Measurements from ENCODE around the gene REEP2.

REEP2 gene

GRCh38 chr5:138440159-138441073 is 1.6 kb downstream of the REEP2 start:
- no peak for TF ChIP-seq CTCF (conservative IDR thresholded peaks at IDR 0.05; ENCODE audit: low read depth, low read length)
- no peak overlapping the region for H3K9ac ChIP-seq

GRCh38 chr5:138441221-138441620 is 2.4 kb downstream of the REEP2 start:
- no peak for TF ChIP-seq CTCF (conservative IDR thresholded peaks at IDR 0.05; ENCODE audit: low read depth, low read length)
- H3K79me2 ChIP-seq (ENCODE audit: insufficient read depth, low read depth): no peaks in the 10 kb centered on the region
- H4K20me1 ChIP-seq (ENCODE audit: insufficient read depth): no peaks in the 10 kb centered on the region
- no peak overlapping the region for H3K4me2 ChIP-seq
- H3K27me3 ChIP-seq (ENCODE audit: insufficient read depth, low read depth): no peaks in the 10 kb centered on the region
- no peak overlapping the region for H3K27ac ChIP-seq
- no peak overlapping the region for H2AFZ ChIP-seq (ENCODE audit: low read depth)
- H3K36me3 ChIP-seq (ENCODE audit: insufficient read depth): no peaks in the 10 kb centered on the region
- peaks cover 5% of the 10 kb centered on the region for H3K4me1 ChIP-seq (ENCODE audit: low read depth, poor library complexity, severe bottlenecking)
- H3K9ac ChIP-seq: no peak overlapping the region
- no peak overlapping the region for H3K4me3 ChIP-seq (IDR thresholded peaks at IDR 0.05; ENCODE audit: insufficient read depth, low read depth, low read length)

More at GRCh38 chr5:138440159-138441073, 1.6 kb downstream of the REEP2 start:
- Histone ChIP-seq H3K4me3 (IDR thresholded peaks at IDR 0.05; ENCODE audit: insufficient read depth, low read depth, low read length) (no peak overlapping the region), H3K36me3 (ENCODE audit: insufficient read depth) (no peaks in the 10 kb centered on the region), H3K27ac (no peak overlapping the region), H3K4me1 (ENCODE audit: low read depth, poor library complexity, severe bottlenecking) (peaks cover 5% of the 10 kb centered on the region), H3K79me2 (ENCODE audit: insufficient read depth, low read depth) (no peaks in the 10 kb centered on the region), H3K27me3 (ENCODE audit: insufficient read depth, low read depth) (no peaks in the 10 kb centered on the region), H3K4me2 (no peak overlapping the region), H2AFZ (ENCODE audit: low read depth) (no peak overlapping the region), H4K20me1 (ENCODE audit: insufficient read depth) (no peaks in the 10 kb centered on the region)

- Histone ChIP-seq H3K27ac (no peak overlapping the region), H3K9ac (no peak overlapping the region), H3K4me3 (IDR thresholded peaks at IDR 0.05; ENCODE audit: insufficient read depth, low read depth, low read length) (no peak overlapping the region), H4K20me1 (ENCODE audit: insufficient read depth) (no peaks in the 10 kb centered on the region), H3K4me1 (ENCODE audit: low read depth, poor library complexity, severe bottlenecking) (no peaks in the 10 kb centered on the region), H2AFZ (ENCODE audit: low read depth) (no peak overlapping the region), H3K4me2 (no peak overlapping the region), H3K36me3 (ENCODE audit: insufficient read depth) (no peaks in the 10 kb centered on the region), H3K79me2 (ENCODE audit: insufficient read depth, low read depth) (no peaks in the 10 kb centered on the region), H3K27me3 (ENCODE audit: insufficient read depth, low read depth) (no peaks in the 10 kb centered on the region)
- no peak for TF ChIP-seq CTCF (conservative IDR thresholded peaks at IDR 0.05; ENCODE audit: low read depth, low read length)
Measured at GRCh38 chr5:138444078-138444773, 5.4 kb downstream of the REEP2 start.

- Histone ChIP-seq H3K4me1 (ENCODE audit: low read depth, poor library complexity, severe bottlenecking) (no peaks in the 10 kb centered on the region), H3K27me3 (ENCODE audit: insufficient read depth, low read depth) (no peaks in the 10 kb centered on the region), H2AFZ (ENCODE audit: low read depth) (no peak overlapping the region), H3K9ac (no peak overlapping the region), H3K79me2 (ENCODE audit: insufficient read depth, low read depth) (no peaks in the 10 kb centered on the region), H3K4me2 (no peak overlapping the region), H3K36me3 (ENCODE audit: insufficient read depth) (no peaks in the 10 kb centered on the region), H3K4me3 (IDR thresholded peaks at IDR 0.05; ENCODE audit: insufficient read depth, low read depth, low read length) (no peak overlapping the region), H4K20me1 (ENCODE audit: insufficient read depth) (no peaks in the 10 kb centered on the region), H3K27ac (no peak overlapping the region)
- TF ChIP-seq CTCF (conservative IDR thresholded peaks at IDR 0.05; ENCODE audit: low read depth, low read length): no peak
Measured at GRCh38 chr5:138444774-138445546, 6.1 kb downstream of the REEP2 start.
